Anterior cingulate cortex (tissue), 58 donors: ENCODE results near the gene FASN.

Experiments
- DNase-seq, 58 donors: peaks; one replicate each; lab custom pipeline; 2025; lab: John Stamatoyannopoulos, UW

FASN gene

GRCh38 chr17:82118168-82118814 is 20.3 kb upstream of the FASN start:
- DNase-seq = no peak

- no peak for DNase-seq
These were observed 19.4 kb upstream of the FASN start for GRCh38 chr17:82117139-82118090.

GRCh38 chr17:82116246-82116645 is 18.2 kb upstream of the FASN start:
- no peak for DNase-seq

GRCh38 chr17:82114872-82115271 is 16.8 kb upstream of the FASN start:
- DNase-seq = no peak

GRCh38 chr17:82114447-82114846 is 16.4 kb upstream of the FASN start:
- DNase-seq = no peak

GRCh38 chr17:82113941-82114340 is 15.9 kb upstream of the FASN start:
- no peak for DNase-seq

- no peak for DNase-seq
These were observed 15.4 kb upstream of the FASN start for GRCh38 chr17:82113422-82113821.

- no peak for DNase-seq
These were observed 14.9 kb upstream of the FASN start for GRCh38 chr17:82112914-82113311.

- no peak for DNase-seq
These were observed 14.3 kb upstream of the FASN start for GRCh38 chr17:82112181-82112913.

GRCh38 chr17:82110298-82110697 is 12.3 kb upstream of the FASN start:
- DNase-seq = no peak

GRCh38 chr17:82108961-82109475 is 11.0 kb upstream of the FASN start:
- DNase-seq = no peak

- no peak for DNase-seq
These were observed 10.5 kb upstream of the FASN start for GRCh38 chr17:82108496-82108945.

- DNase-seq = no peak
These were observed 10.0 kb upstream of the FASN start for GRCh38 chr17:82108038-82108437.

GRCh38 chr17:82107341-82107860 is 9.4 kb upstream of the FASN start:
- no peak for DNase-seq

GRCh38 chr17:82106688-82107305 is 8.8 kb upstream of the FASN start:
- peak in 15 of 58 donors; percentile 19 to 55 (median 35) for DNase-seq

GRCh38 chr17:82105882-82106687 is 8.0 kb upstream of the FASN start:
- peak in 9 of 58 donors; percentile 22 to 56 (median 31) for DNase-seq

GRCh38 chr17:82105417-82105881 is 7.4 kb upstream of the FASN start:
- DNase-seq = no peak

- DNase-seq = no peak
These were observed 6.9 kb upstream of the FASN start for GRCh38 chr17:82104797-82105416.
